GM18909 (cell line): ENCODE data around the gene CPM.
A peak's percentile ranks its signal among the peaks of the same experiment; 100 is the strongest.

Source experiments
- ATAC-seq: cut with Tn5 transposase; IDR thresholded peaks from one replicate; pipeline ENCODE4 v1.9.1; 2021; ENCODE audit warnings: mild to moderate bottlenecking; ENCODE audit not compliant: unreplicated experiment, poor library complexity

Gene CPM

GRCh38 chr12:68882251-68882964 lies 50.6 kb downstream of the CPM start:
- ATAC-seq, result no peak

DNA sequence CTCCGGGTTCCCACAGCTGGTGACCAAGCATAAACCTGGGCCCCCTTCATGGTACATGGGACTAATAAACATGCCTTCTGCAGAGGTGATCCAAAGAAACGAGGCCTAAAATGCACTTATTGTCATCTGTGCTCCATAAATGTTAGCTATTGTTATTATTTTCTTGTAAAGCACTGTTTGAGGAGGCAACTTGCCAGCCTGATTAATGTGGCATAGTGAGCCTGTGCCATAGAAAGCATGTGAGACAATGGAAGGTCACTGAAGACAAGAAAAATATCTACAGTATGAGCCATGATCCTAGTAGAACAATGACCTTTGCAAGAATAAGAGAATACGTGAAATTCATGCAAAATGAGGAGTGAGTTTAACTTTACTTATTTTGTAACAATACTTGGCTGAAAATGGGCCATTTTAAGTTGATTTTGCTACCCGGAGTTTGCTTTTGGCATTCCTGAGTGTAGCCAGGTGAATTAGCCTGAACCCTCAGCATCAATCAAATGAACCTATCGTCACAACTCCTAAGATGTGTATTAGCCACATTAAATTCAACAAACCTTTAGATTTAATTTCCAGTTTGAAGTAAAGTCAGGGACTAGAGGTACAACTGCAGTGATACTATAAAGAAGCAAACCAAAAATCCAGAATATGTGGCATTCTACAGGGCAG lies 52.2 kb downstream of the CPM start:
- ATAC-seq, result no peak

- ATAC-seq, result no peak
Measured at GRCh38 chr12:68878846-68879245, 54.1 kb downstream of the CPM start.

DNA sequence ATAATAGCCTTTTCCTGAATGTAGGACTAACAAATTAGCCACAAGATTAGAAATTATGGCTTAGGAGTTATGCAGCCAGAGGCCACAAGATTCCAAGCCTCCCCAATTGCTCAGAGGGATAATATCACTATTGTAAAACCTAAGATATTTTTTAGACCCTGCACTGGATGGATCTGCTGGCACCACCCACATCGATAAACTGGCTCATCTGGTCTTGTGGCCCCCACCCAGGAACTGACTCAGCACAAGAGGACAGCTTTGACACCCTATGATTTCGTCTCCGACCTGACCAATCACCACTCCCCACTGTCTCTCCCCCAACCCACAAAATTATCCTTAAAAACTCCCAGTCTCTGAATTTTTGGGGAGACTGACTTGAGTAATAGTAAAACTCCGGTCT lies 54.7 kb downstream of the CPM start:
- no peak for ATAC-seq

- ATAC-seq, result no peak
Measured at GRCh38 chr12:68877583-68877982, 55.4 kb downstream of the CPM start.

DNA sequence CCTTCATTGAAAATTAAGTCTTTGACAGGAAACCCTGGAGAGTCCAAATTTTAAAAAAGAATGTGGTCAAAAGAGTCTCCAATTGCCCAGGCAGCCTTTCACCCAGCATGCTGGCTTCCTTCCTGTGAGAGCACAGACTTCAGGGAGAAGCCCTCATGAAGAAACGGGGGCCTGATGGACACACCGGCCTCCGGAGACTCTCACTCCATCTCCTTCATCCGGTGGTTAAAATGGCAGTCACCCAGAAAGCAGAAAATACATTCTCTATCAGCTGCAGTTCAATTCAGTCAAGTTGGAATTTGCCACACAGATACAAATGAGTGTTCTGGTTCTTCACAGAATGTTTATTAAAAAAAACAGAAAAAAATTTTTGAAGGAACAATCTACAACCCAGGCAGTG lies 56.5 kb downstream of the CPM start:
- ATAC-seq, result no peak

GRCh38 chr12:68873316-68873715 lies 59.7 kb downstream of the CPM start:
- no peak for ATAC-seq

GRCh38 chr12:68871921-68872320 lies 61.0 kb downstream of the CPM start:
- peak; percentile 61 for ATAC-seq

DNA sequence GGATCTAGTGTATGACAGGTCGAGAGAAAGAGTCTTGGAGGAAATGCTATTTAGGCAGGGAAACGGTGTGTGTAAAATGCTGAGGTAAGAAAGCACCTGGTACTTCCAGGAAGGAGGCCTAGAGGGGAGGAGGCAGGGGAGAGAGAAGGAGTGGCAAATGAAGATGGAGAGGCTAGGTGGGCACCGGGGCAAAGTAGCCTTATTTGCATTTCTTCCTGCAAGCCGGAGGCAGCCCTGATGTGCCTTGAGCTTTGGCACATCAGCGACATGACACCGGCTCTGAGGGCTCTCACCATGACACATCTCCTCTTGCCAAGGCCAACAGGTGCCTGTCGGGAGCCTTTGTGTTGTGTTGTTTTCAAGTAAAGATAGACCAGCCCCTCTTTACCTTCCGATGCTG lies 61.6 kb downstream of the CPM start:
- ATAC-seq, result no peak

- no peak for ATAC-seq
Measured at GRCh38 chr12:68870443-68870842, 62.5 kb downstream of the CPM start.

DNA sequence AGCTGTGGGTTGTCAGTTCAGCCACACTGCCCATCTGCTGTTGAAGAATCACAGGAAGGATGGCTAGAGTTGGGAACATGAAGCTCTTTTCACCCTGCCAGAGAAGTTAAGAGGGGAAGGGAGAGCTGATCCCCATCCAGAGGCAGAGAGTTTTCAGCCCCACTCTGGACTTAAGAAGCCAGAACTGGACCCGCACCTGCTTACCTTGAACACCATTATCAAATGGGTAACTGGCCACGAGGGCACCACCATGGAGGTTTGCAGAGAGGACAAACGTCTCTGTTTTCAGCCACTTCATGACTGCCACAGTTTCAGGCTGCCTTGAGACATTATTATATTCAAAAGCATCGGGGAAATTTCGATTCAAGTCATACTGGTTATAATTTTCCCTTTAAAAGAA lies 63.0 kb downstream of the CPM start:
- ATAC-seq, result no peak

DNA sequence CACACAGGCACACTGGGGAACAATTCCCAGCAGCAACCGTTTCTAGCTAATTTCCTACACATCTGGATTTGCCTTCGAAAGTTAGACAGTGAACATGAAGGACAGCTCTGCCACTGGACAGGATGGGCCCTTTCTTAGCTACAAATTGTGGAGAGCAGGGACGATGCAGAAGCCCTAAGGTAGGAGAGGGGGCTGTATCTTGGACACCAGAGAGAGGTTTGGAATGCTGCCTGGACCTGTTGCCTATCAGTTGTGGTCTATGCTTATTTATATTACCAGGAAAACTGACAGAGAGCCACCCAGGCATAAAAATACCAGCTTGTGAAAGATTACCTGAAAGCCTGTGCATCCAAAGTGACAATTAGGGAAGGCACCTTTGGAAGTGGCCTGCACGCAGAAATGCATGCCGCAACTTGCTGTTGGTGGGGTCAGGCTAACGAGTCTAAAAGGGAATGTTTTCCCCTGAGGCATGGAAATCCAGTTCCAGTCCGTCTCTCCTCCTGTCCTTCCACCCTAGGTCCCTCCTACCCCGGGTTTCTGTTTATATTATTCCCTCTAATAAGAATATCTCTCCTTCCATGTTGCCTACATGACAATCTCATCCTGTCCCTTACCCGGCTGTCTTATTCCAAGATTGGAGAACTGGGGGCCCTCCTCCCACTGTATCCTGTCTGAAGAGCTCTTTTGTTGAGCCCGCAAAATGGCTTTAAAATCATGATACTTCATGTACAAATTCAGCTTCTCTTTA lies 64.8 kb downstream of the CPM start:
- ATAC-seq, result no peak

- no peak for ATAC-seq
Measured at GRCh38 chr12:68867606-68868005, 65.4 kb downstream of the CPM start.

GRCh38 chr12:68866950-68867349 lies 66.0 kb downstream of the CPM start:
- no peak for ATAC-seq

GRCh38 chr12:68865399-68866164 lies 67.4 kb downstream of the CPM start:
- no peak for ATAC-seq

- ATAC-seq, result no peak
Measured at GRCh38 chr12:68864604-68865003, 68.4 kb downstream of the CPM start.

GRCh38 chr12:68863886-68864454 lies 69.0 kb downstream of the CPM start:
- peak; percentile 55 for ATAC-seq

GRCh38 chr12:68863109-68863770 lies 69.7 kb downstream of the CPM start:
- ATAC-seq, result no peak

DNA sequence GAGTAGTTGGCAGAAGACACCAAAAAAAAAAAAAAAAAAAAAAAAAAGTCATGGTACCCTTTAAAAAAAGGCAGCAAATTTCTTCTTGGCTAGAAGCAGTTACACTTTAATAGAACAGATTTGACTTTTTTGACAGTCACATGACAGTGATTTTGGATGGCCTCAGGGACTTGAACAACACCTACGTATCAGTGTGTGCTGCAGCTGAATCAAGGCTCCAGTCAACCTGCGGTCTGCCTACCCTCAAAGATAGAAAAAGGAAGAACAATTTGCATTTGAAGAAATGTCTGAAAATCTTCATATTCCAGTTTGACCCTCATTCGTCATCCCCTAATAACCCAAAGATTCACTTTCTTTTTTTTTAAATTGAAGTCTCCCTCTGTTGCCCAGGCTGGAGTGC lies 71.1 kb downstream of the CPM start:
- no peak for ATAC-seq

GRCh38 chr12:68856510-68856909 lies 76.5 kb downstream of the CPM start:
- no peak for ATAC-seq
